Prostate gland (tissue), 2 donors: ENCODE data around the gene SRM. TPM values are rescaled to one million over a fixed set of nuclear protein-coding genes. Genes with fewer than 3 reads are reported as not detected.

Experiments used
- DNase-seq: peaks from one replicate; pipeline ENCODE4 v3.0.0-alpha.2; 2019; ENCODE audit warnings: low spot score
- H3K27ac ChIP-seq, 2 donors: fragments of 200-600 bp; sonication (generic); 2 replicates each; pipeline ENCODE4 v1.5.1; 2017 to 2019
- H3K27me3 ChIP-seq: fragments of 200-600 bp; sonication (generic); replicated peaks from 2 replicates; pipeline ENCODE4 v1.5.1; 2019; ENCODE audit not compliant: insufficient read depth
- H3K36me3 ChIP-seq, 2 donors: fragments of 200-600 bp; sonication (generic); 1 replicate in 1 of 2; 2 replicates in 1 of 2; pipeline versions ENCODE4 v1.5.1 to v1.8.1; 2017 to 2019
- H3K4me1 ChIP-seq: fragments of 200-600 bp; sonication (generic); replicated peaks from 2 replicates; pipeline ENCODE4 v1.5.1; 2019
- H3K4me3 ChIP-seq, 2 donors: fragments of 200-600 bp; sonication (generic); 2 replicates each; pipeline ENCODE4 v1.5.1; 2017 to 2019
- H3K9me3 ChIP-seq: fragments of 200-600 bp; sonication (generic); 2 replicates; pipeline ENCODE4 v1.5.1; 2017
- CTCF ChIP-seq, 4 experiments: fragments of 200-600 bp in 2 of 4; fragments of 450-650 bp in 2 of 4; sonication (generic) in 2 of 4; IDR thresholded peaks; 1 replicate in 3 of 4; 2 replicates in 1 of 4; pipeline ENCODE4 v1.5.1; 2016 to 2019; ENCODE audit warnings: antibody characterized with exemption in 4 of 4, mild to moderate bottlenecking in 2 of 4, moderate library complexity in 2 of 4
- POLR2A ChIP-seq: fragments of 450-650 bp; IDR thresholded peaks from one replicate; pipeline ENCODE4 v1.6.1; 2016; ENCODE audit warnings: antibody characterized with exemption, mild to moderate bottlenecking
- POLR2AphosphoS5 ChIP-seq: sonication (generic); formaldehyde crosslinking; IDR thresholded peaks from one replicate; pipeline ENCODE4 v1.6.1; 2017; ENCODE audit warnings: antibody characterized with exemption
- WGBS: methylation state at CpG from one replicate; pipeline ENCODE4 v1.1.5; 2018; 5-methylcytosine and 5-hydroxymethylcytosine counted together
- intact Hi-C: fragments of 100-400 bp; cut with DNase I; formaldehyde crosslinking; loops from one replicate; pipeline ENCODE4 v1.14.2; 2022
- total RNA-seq, 2 donors: library from RNA; depleted of rRNA; stranded (reverse); fragments of >200 nt; gene quantifications; one replicate each; pipeline ENCODE4 v1.1.0, GENCODE V29; 2016

SRM gene
- total RNA-seq, 2 donors from 2014 or later = 39.3 to 89.2 TPM

- Histone ChIP-seq H3K4me3 (peak overlapping the region; percentile 87 to 88), H3K4me1 (peaks cover 4% of the 10 kb centered on the region), H3K36me3 (peaks cover 6 to 9% of the 10 kb centered on the region in 2 donors), H3K27me3 (no peaks in the 10 kb centered on the region), H3K9me3 (no peaks in the 10 kb centered on the region), H3K27ac (peak overlapping the region in 1 of 2 donors; percentile 26)
- 3% methylated on average over 32 of the region's 72 CpGs for WGBS
- DNase-seq = no peak
- TF ChIP-seq CTCF (IDR thresholded peaks at IDR 0.05) = no peak
- intact Hi-C loops = no loop called here
These were observed 457 bp downstream of the SRM start for GRCh38 chr1:11059155-11059967.

- Histone ChIP-seq H3K9me3 (no peaks in the 10 kb centered on the region), H3K4me1 (peaks cover 4% of the 10 kb centered on the region), H3K4me3 (peak overlapping the region; percentile 87 to 88), H3K36me3 (peaks cover 6 to 9% of the 10 kb centered on the region in 2 donors), H3K27me3 (no peaks in the 10 kb centered on the region), H3K27ac (no peak overlapping the region)
- TF ChIP-seq CTCF (IDR thresholded peaks at IDR 0.05) = no peak
- no peak for TF ChIP-seq POLR2A
- TF ChIP-seq POLR2AphosphoS5 = no peak
- 45% methylated on average over 28 of the region's 28 CpGs for WGBS
- intact Hi-C loops = no loop called here
- DNase-seq = no peak
These were observed 1.1 kb downstream of the SRM start for GRCh38 chr1:11058595-11059154.

GRCh38 chr1:11058026-11058425 is 1.8 kb downstream of the SRM start:
- no peak for DNase-seq
- Histone ChIP-seq H3K4me3 (no peak overlapping the region), H3K9me3 (no peaks in the 10 kb centered on the region), H3K27me3 (no peaks in the 10 kb centered on the region), H3K4me1 (peaks cover 4% of the 10 kb centered on the region), H3K27ac (no peak overlapping the region), H3K36me3 (peaks cover 6 to 9% of the 10 kb centered on the region in 2 donors)
- 91% methylated on average over 14 of the region's 14 CpGs for whole genome bisulfite sequencing
- TF ChIP-seq CTCF (IDR thresholded peaks at IDR 0.05) (no peak), POLR2A (no peak), POLR2AphosphoS5 (no peak)
- intact Hi-C loops = no loop called here

- no peak for TF ChIP-seq POLR2A
- TF ChIP-seq POLR2AphosphoS5 = no peak
- TF ChIP-seq CTCF (IDR thresholded peaks at IDR 0.05) = no peak
- Histone ChIP-seq H3K27ac (no peak overlapping the region), H3K27me3 (no peaks in the 10 kb centered on the region), H3K36me3 (peaks cover 6 to 9% of the 10 kb centered on the region in 2 donors), H3K9me3 (no peaks in the 10 kb centered on the region), H3K4me1 (peaks cover 4% of the 10 kb centered on the region), H3K4me3 (no peak overlapping the region)
- DNase-seq = no peak
- intact Hi-C loops = no loop called here
- WGBS = 92% methylated on average over 8 of the region's 8 CpGs
These were observed 2.3 kb downstream of the SRM start for GRCh38 chr1:11057477-11057876.

- Histone ChIP-seq H3K4me1 (peaks cover 4% of the 10 kb centered on the region), H3K9me3 (no peaks in the 10 kb centered on the region), H3K27ac (no peak overlapping the region), H3K27me3 (no peaks in the 10 kb centered on the region), H3K4me3 (no peak overlapping the region), H3K36me3 (peaks cover 6 to 9% of the 10 kb centered on the region in 2 donors)
- DNase-seq = no peak
- TF ChIP-seq POLR2AphosphoS5 (no peak), CTCF (IDR thresholded peaks at IDR 0.05) (no peak), POLR2A (no peak)
- intact Hi-C loops = no loop called here
- 93% methylated on average over 7 of the region's 7 CpGs for WGBS
These were observed 3.3 kb downstream of the SRM start for GRCh38 chr1:11056504-11056903.
